GM15510 (cell line): ENCODE data around the gene KRT13.

Experiments
- POLR2A ChIP-seq: IDR thresholded peaks from 3 replicates; pipeline ENCODE4 v1.6.1; 2011; ENCODE audit warnings: borderline replicate concordance; ENCODE audit not compliant: insufficient read length; ENCODE audit errors: extremely low read depth

The KRT13 gene

GRCh38 chr17:41529491-41529915, 24.1 kb upstream of the KRT13 start:
- no peak for TF ChIP-seq POLR2A

GRCh38 chr17:41528959-41529353, 23.5 kb upstream of the KRT13 start:
- TF ChIP-seq POLR2A: no peak

- TF ChIP-seq POLR2A: no peak
Measured at GRCh38 chr17:41527063-41528023, 21.9 kb upstream of the KRT13 start.

GRCh38 chr17:41524261-41524660, 18.8 kb upstream of the KRT13 start:
- no peak for TF ChIP-seq POLR2A

- TF ChIP-seq POLR2A: no peak
Measured at GRCh38 chr17:41523787-41524186, 18.4 kb upstream of the KRT13 start.

- no peak for TF ChIP-seq POLR2A
Measured at GRCh38 chr17:41523225-41523593, 17.8 kb upstream of the KRT13 start.

- no peak for TF ChIP-seq POLR2A
Measured at GRCh38 chr17:41522301-41523224, 17.2 kb upstream of the KRT13 start.

- no peak for TF ChIP-seq POLR2A
Measured at GRCh38 chr17:41521574-41522261, 16.3 kb upstream of the KRT13 start.

GRCh38 chr17:41520821-41521521, 15.6 kb upstream of the KRT13 start:
- no peak for TF ChIP-seq POLR2A

GRCh38 chr17:41519501-41520224, 14.3 kb upstream of the KRT13 start:
- TF ChIP-seq POLR2A: no peak

GRCh38 chr17:41518789-41519449, 13.5 kb upstream of the KRT13 start, which contains the start of gene KRT15:
KRT15 (minus strand) TSS chr17:41518890; CDS start chr17:41518827, 63 bp downstream.
- TF ChIP-seq POLR2A: no peak

GRCh38 chr17:41518031-41518430, 12.6 kb upstream of the KRT13 start:
- no peak for TF ChIP-seq POLR2A

- TF ChIP-seq POLR2A: no peak
Measured at GRCh38 chr17:41516830-41517283, 11.4 kb upstream of the KRT13 start.
